ENCODE data around the gene EPM2A. TPM values are rescaled to one million over a fixed set of nuclear protein-coding genes. Genes with fewer than 3 reads are reported as not detected.
A peak's percentile ranks its signal among the peaks of the same experiment; 100 is the strongest.

EPM2A gene
- total RNA-seq, 5 donors from 2014 or later (not counting 1 experiment from before 2014, with no cell fraction given): 9.0 to 13.5 (median 10.7) TPM

DNA sequence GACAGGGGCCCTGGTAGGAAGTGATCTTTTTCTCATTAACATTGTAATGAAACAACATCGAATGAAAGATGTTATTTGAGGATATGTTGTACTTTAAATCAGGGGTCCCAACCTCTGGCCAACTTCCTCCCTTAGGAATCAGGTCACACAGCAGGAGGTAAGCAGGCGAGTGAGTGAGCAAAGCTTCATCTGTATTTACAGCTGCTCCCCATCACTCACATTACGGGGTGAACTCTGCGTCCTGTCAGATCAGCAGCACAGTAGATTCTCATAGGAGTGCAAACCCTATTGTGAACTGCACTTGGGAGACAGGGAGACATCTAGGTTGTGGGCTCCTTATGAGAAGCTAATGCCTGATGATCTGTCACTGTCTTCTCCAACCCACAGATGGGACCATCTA lies 19.9 kb downstream of the EPM2A start:
- DNase-seq: no peak
- POLR2A ChIA-PET: no interaction called here
- H3K36me3 Mint-ChIP-seq: peaks cover 35% of the 10 kb centered on the region
- WGBS (ENCODE audit: insufficient coverage): no CpG with 5 or more reads among the region's 4 CpGs
- Histone ChIP-seq H3K27me3 (replicated peaks in 1 of 2; ENCODE audit: control insufficient read depth in 2 of 2, extremely low read depth in 1 of 2, insufficient read depth in 2 of 2, low read length in 1 of 2) (no peaks in the 10 kb centered on the region), H3K27ac (ENCODE audit: low read length) (no peak overlapping the region), H3K4me1 (ENCODE audit: control insufficient read depth in 1 of 2, extremely low read depth in 1 of 2, insufficient read depth in 2 of 2, low read length in 2 of 2) (no peaks in the 10 kb centered on the region), H3K36me3 (ENCODE audit: control insufficient read depth in 2 of 2, extremely low read depth in 1 of 2, insufficient read depth in 1 of 2, low read length in 1 of 2) (no peaks in the 10 kb centered on the region), H3K4me3 (ENCODE audit: control insufficient read depth in 1 of 2, extremely low read depth in 1 of 2, low read length in 1 of 2) (no peak overlapping the region), H3K9me3 (no peaks in the 10 kb centered on the region)
- no peaks in the 10 kb centered on the region for H3K4me1 Mint-ChIP-seq
- no peak overlapping the region for H3K4me3 Mint-ChIP-seq
- no peak overlapping the region for H3K27ac Mint-ChIP-seq
- no peaks in the 10 kb centered on the region for H3K27me3 Mint-ChIP-seq
- ATAC-seq (replicated peaks in 1 of 4): no peak
- H3K9me3 Mint-ChIP-seq: peaks cover 9 to 16% (median 15%) of the 10 kb centered on the region in 3 donors
- CTCF ChIA-PET: no interaction called here

DNA sequence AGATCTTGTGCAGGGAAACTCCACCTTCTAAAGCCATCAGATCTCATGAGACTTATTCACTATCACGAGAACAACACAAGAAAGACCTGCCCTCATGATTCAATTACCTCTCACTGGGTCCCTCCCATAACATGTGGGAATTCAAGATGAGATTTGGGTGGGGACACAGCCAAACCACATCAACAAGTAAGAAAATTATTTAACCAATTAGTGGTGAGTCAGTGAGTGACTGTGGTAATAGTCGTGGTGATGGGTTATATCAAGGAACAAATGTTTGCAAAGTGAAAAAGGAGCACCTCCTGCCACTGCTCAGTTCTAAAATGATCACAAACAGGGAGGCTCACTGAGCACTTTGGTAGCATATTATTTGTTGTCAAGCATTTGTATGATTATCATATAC lies 20.6 kb downstream of the EPM2A start:
- Histone ChIP-seq H3K27ac (ENCODE audit: low read length) (no peak overlapping the region), H3K4me3 (ENCODE audit: control insufficient read depth in 1 of 2, extremely low read depth in 1 of 2, low read length in 1 of 2) (no peak overlapping the region), H3K36me3 (ENCODE audit: control insufficient read depth in 2 of 2, extremely low read depth in 1 of 2, insufficient read depth in 1 of 2, low read length in 1 of 2) (no peaks in the 10 kb centered on the region), H3K4me1 (ENCODE audit: control insufficient read depth in 1 of 2, extremely low read depth in 1 of 2, insufficient read depth in 2 of 2, low read length in 2 of 2) (no peaks in the 10 kb centered on the region), H3K9me3 (no peaks in the 10 kb centered on the region), H3K27me3 (replicated peaks in 1 of 2; ENCODE audit: control insufficient read depth in 2 of 2, extremely low read depth in 1 of 2, insufficient read depth in 2 of 2, low read length in 1 of 2) (no peaks in the 10 kb centered on the region)
- ATAC-seq (replicated peaks in 1 of 4) (no peak), DNase-seq (no peak)
- Mint-ChIP-seq H3K27me3 (no peaks in the 10 kb centered on the region), H3K27ac (no peak overlapping the region), H3K4me1 (no peaks in the 10 kb centered on the region), H3K9me3 (peaks cover 9 to 16% (median 15%) of the 10 kb centered on the region in 3 donors), H3K4me3 (no peak overlapping the region), H3K36me3 (peaks cover 32% of the 10 kb centered on the region)
- CTCF ChIA-PET: no interaction called here
- POLR2A ChIA-PET: no interaction called here
- WGBS (ENCODE audit: insufficient coverage): no CpG with 5 or more reads among the region's 2 CpGs

DNA sequence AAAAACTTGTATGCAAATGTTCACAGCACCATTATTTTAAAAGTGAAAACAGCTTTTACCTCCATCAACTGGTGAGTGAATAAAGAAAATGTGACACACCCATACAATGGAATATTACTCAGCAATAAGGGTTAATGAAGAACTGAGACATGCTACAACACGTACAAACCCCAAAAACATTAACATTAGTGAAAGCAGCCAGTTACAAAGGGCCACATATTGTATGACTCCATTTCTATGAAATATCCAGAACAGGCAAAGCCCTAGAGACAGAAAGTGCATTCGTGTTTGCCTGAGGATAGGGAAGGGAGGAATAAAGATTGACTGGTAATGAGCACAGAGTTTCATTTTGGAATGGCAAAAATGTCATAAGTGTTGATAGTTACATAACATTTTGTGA lies 21.5 kb downstream of the EPM2A start:
- no peaks in the 10 kb centered on the region for H3K27me3 ChIP-seq (replicated peaks in 1 of 2; ENCODE audit: control insufficient read depth in 2 of 2, extremely low read depth in 1 of 2, insufficient read depth in 2 of 2, low read length in 1 of 2)
- ChIA-PET CTCF (no interaction called here), POLR2A (no interaction called here)
- Mint-ChIP-seq H3K36me3 (peaks cover 38% of the 10 kb centered on the region), H3K27me3 (no peaks in the 10 kb centered on the region), H3K27ac (no peak overlapping the region), H3K4me3 (no peak overlapping the region), H3K9me3 (peaks cover 9 to 20% (median 15%) of the 10 kb centered on the region in 3 donors), H3K4me1 (no peaks in the 10 kb centered on the region)
- H3K36me3 ChIP-seq (ENCODE audit: control insufficient read depth in 2 of 2, extremely low read depth in 1 of 2, insufficient read depth in 1 of 2, low read length in 1 of 2): no peaks in the 10 kb centered on the region
- WGBS (ENCODE audit: insufficient coverage): 100% methylated on average over 1 of the region's 2 CpGs
- H3K9me3 ChIP-seq: no peaks in the 10 kb centered on the region
- DNase-seq: no peak
- no peak for ATAC-seq (replicated peaks in 1 of 4)
- H3K4me3 ChIP-seq (ENCODE audit: control insufficient read depth in 1 of 2, extremely low read depth in 1 of 2, low read length in 1 of 2): no peak overlapping the region
- no peaks in the 10 kb centered on the region for H3K4me1 ChIP-seq (ENCODE audit: control insufficient read depth in 1 of 2, extremely low read depth in 1 of 2, insufficient read depth in 2 of 2, low read length in 2 of 2)
- H3K27ac ChIP-seq (ENCODE audit: low read length): no peak overlapping the region

DNA sequence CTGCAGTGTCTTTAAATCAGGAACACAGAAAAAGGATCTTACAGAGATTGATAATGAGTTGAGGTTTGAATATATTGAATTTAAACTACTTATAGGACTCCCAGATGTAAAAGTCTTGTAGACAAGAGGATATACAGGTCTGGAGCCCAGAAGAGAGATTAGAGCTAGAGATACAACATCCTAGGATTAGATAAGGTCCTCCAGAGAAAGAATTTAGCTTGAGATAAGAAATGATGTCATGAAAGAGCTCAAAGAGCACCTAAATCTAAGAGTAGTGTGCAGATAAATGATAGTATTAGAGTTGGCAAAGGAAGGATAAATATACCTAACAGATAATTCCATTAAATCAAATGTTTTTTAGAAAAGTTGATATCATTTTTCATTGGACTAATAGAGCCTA lies 23.9 kb downstream of the EPM2A start:
- ChIA-PET CTCF (interaction anchor here in 1 of 2 donors (0.7 kb wide), 1 partner anchor 825 kb away, joined by 3 read pairs; no protein-coding TSS in a partner anchor), POLR2A (no interaction called here)
- Mint-ChIP-seq H3K4me3 (no peak overlapping the region), H3K27ac (no peak overlapping the region), H3K4me1 (no peaks in the 10 kb centered on the region), H3K27me3 (no peaks in the 10 kb centered on the region), H3K36me3 (peaks cover 41% of the 10 kb centered on the region), H3K9me3 (peaks cover 4 to 20% (median 15%) of the 10 kb centered on the region in 3 donors)
- no peak overlapping the region for H3K4me3 ChIP-seq (ENCODE audit: control insufficient read depth in 1 of 2, extremely low read depth in 1 of 2, low read length in 1 of 2)
- no peak for ATAC-seq (replicated peaks in 1 of 4)
- no peak overlapping the region for H3K27ac ChIP-seq (ENCODE audit: low read length)
- no peaks in the 10 kb centered on the region for H3K4me1 ChIP-seq (ENCODE audit: control insufficient read depth in 1 of 2, extremely low read depth in 1 of 2, insufficient read depth in 2 of 2, low read length in 2 of 2)
- H3K36me3 ChIP-seq (ENCODE audit: control insufficient read depth in 2 of 2, extremely low read depth in 1 of 2, insufficient read depth in 1 of 2, low read length in 1 of 2): no peaks in the 10 kb centered on the region
- no peak for DNase-seq
- no peaks in the 10 kb centered on the region for H3K9me3 ChIP-seq
- no peaks in the 10 kb centered on the region for H3K27me3 ChIP-seq (replicated peaks in 1 of 2; ENCODE audit: control insufficient read depth in 2 of 2, extremely low read depth in 1 of 2, insufficient read depth in 2 of 2, low read length in 1 of 2)

DNA sequence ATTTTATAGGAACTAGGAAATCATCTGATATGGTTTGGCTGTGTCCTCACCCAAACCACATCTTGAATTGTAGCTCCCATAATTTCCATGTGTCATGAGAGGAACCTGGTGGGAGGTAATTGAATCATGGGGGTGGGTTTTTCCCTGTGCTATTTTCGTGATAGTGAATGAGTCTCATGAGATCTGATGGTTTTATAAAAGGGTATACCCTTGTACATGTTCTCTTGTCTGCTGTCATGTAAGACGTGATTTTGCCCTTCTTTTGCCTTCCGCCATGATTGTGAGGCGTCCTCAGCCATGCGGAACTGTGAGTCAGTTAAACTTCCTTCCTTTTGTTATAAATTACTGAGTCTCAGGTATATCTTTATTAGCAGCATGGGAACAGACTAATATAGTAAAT lies 27.9 kb downstream of the EPM2A start:
- no peaks in the 10 kb centered on the region for H3K4me1 ChIP-seq (ENCODE audit: control insufficient read depth in 1 of 2, extremely low read depth in 1 of 2, insufficient read depth in 2 of 2, low read length in 2 of 2)
- no peak overlapping the region for H3K27ac ChIP-seq (ENCODE audit: low read length)
- H3K9me3 ChIP-seq: no peaks in the 10 kb centered on the region
- CTCF ChIA-PET: no interaction called here
- DNase-seq: no peak
- 75% methylated on average over 1 of the region's 5 CpGs for WGBS (ENCODE audit: insufficient coverage)
- Mint-ChIP-seq H3K27me3 (no peaks in the 10 kb centered on the region), H3K9me3 (peaks cover 0 to 5% (median 0%) of the 10 kb centered on the region in 3 donors), H3K36me3 (peaks cover 21% of the 10 kb centered on the region), H3K4me1 (peaks cover 6 to 8% (median 7%) of the 10 kb centered on the region in 3 donors), H3K4me3 (no peak overlapping the region), H3K27ac (no peak overlapping the region)
- H3K4me3 ChIP-seq (ENCODE audit: control insufficient read depth in 1 of 2, extremely low read depth in 1 of 2, low read length in 1 of 2): no peak overlapping the region
- no peaks in the 10 kb centered on the region for H3K27me3 ChIP-seq (replicated peaks in 1 of 2; ENCODE audit: control insufficient read depth in 2 of 2, extremely low read depth in 1 of 2, insufficient read depth in 2 of 2, low read length in 1 of 2)
- POLR2A ChIA-PET: no interaction called here
- ATAC-seq (replicated peaks in 1 of 4): no peak
- no peaks in the 10 kb centered on the region for H3K36me3 ChIP-seq (ENCODE audit: control insufficient read depth in 2 of 2, extremely low read depth in 1 of 2, insufficient read depth in 1 of 2, low read length in 1 of 2)

DNA sequence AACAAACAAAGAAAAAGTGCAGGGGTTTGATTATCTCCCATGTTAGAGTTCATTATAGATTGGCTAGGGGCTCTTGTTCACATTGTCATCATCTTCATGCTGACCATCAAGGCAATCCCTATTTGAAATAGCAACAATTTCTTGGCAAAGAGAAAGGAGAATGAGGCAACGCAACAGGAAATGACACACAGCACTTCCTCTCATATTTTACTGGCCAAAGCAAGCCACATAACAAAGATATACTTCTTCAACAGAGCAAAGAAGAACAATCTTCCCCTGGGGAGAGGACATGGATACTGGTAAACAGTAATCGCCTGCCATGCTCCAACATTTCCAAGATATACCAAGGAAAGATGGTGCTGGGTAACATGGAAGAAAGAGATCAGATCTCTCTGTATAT lies 29.8 kb downstream of the EPM2A start:
- POLR2A ChIA-PET: no interaction called here
- no peaks in the 10 kb centered on the region for H3K36me3 ChIP-seq (ENCODE audit: control insufficient read depth in 2 of 2, extremely low read depth in 1 of 2, insufficient read depth in 1 of 2, low read length in 1 of 2)
- Mint-ChIP-seq H3K27me3 (no peaks in the 10 kb centered on the region), H3K36me3 (peaks cover 25% of the 10 kb centered on the region), H3K27ac (no peak overlapping the region), H3K4me1 (peaks cover 6 to 8% (median 7%) of the 10 kb centered on the region in 3 donors), H3K9me3 (peaks cover 0 to 5% (median 0%) of the 10 kb centered on the region in 3 donors), H3K4me3 (no peak overlapping the region)
- no peak overlapping the region for H3K4me3 ChIP-seq (ENCODE audit: control insufficient read depth in 1 of 2, extremely low read depth in 1 of 2, low read length in 1 of 2)
- H3K27ac ChIP-seq (ENCODE audit: low read length): no peak overlapping the region
- no peaks in the 10 kb centered on the region for H3K27me3 ChIP-seq (replicated peaks in 1 of 2; ENCODE audit: control insufficient read depth in 2 of 2, extremely low read depth in 1 of 2, insufficient read depth in 2 of 2, low read length in 1 of 2)
- no CpG with 5 or more reads among the region's 2 CpGs for whole genome bisulfite sequencing (ENCODE audit: insufficient coverage)
- H3K4me1 ChIP-seq (ENCODE audit: control insufficient read depth in 1 of 2, extremely low read depth in 1 of 2, insufficient read depth in 2 of 2, low read length in 2 of 2): no peaks in the 10 kb centered on the region
- no peaks in the 10 kb centered on the region for H3K9me3 ChIP-seq
- no peak for ATAC-seq (replicated peaks in 1 of 4)
- no peak for DNase-seq
- CTCF ChIA-PET: no interaction called here

DNA sequence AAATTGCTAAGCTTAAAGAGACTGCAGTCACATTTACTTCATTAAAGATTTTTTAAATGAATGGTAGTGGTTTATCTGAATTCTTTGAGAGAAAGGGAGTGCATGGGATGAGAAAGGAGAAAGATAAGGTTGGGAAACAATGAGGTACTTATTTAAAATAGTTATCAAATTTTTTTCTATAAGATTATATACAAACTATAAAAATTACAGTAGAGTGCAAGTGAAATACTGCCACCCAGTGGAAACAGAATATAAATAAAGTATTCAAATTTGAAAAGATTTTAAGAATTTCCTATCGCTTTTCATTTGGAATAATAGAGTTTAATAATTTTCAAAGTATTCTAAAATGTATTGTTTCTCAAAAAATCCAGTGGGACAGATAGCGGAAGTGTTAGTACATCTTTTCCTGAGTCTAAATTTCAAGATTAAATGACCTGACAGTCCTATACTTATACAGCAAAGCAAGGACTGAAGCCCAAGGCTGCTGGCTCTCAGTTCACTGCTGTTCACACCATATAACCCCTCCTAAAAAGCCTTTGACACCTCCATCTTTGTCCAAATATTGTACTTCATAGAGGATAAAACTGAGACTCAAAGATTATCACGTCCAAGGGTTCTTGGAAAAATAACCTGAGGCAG lies 31.1 kb downstream of the EPM2A start:
- Mint-ChIP-seq H3K4me3 (no peak overlapping the region), H3K9me3 (no peaks in the 10 kb centered on the region), H3K36me3 (peaks cover 23% of the 10 kb centered on the region), H3K4me1 (peaks cover 6 to 8% (median 7%) of the 10 kb centered on the region in 3 donors), H3K27me3 (no peaks in the 10 kb centered on the region), H3K27ac (no peak overlapping the region)
- Histone ChIP-seq H3K4me3 (ENCODE audit: control insufficient read depth in 1 of 2, extremely low read depth in 1 of 2, low read length in 1 of 2) (no peak overlapping the region), H3K9me3 (no peaks in the 10 kb centered on the region), H3K27ac (ENCODE audit: low read length) (no peak overlapping the region), H3K36me3 (ENCODE audit: control insufficient read depth in 2 of 2, extremely low read depth in 1 of 2, insufficient read depth in 1 of 2, low read length in 1 of 2) (no peaks in the 10 kb centered on the region), H3K4me1 (ENCODE audit: control insufficient read depth in 1 of 2, extremely low read depth in 1 of 2, insufficient read depth in 2 of 2, low read length in 2 of 2) (no peaks in the 10 kb centered on the region), H3K27me3 (replicated peaks in 1 of 2; ENCODE audit: control insufficient read depth in 2 of 2, extremely low read depth in 1 of 2, insufficient read depth in 2 of 2, low read length in 1 of 2) (no peaks in the 10 kb centered on the region)
- ChIA-PET CTCF (interaction anchor here in 1 of 2 donors (1.1 to 1.2 kb wide), 2 partner anchors 9 to 184 kb away, joined by 3 read pairs; no protein-coding TSS in a partner anchor), POLR2A (no interaction called here)
- ATAC-seq (replicated peaks in 1 of 4) (no peak), DNase-seq (peak in 1 of 35 experiments; percentile 6)
- WGBS (ENCODE audit: insufficient coverage): no CpG with 5 or more reads among the region's 3 CpGs
